ENCODE measurements around the gene LPP.

- TF ChIP-seq CTCF (conservative IDR thresholded peaks at IDR 0.05; ENCODE audit: low read depth, low read length) (no peak), POLR2A (IDR thresholded peaks at IDR 0.05; ENCODE audit: low read depth, low read length) (no peak), NFE2L2 (IDR thresholded peaks at IDR 0.05; ENCODE audit: low read depth, low read length) (no peak)
Observed at GRCh38 chr3:188229177-188229576, 75.2 kb downstream of the LPP start.
